Measurements from ENCODE around the gene OLFML3. TPM values are rescaled to one million over a fixed set of nuclear protein-coding genes. Genes with fewer than 3 reads are reported as not detected.

OLFML3 gene, protein sequence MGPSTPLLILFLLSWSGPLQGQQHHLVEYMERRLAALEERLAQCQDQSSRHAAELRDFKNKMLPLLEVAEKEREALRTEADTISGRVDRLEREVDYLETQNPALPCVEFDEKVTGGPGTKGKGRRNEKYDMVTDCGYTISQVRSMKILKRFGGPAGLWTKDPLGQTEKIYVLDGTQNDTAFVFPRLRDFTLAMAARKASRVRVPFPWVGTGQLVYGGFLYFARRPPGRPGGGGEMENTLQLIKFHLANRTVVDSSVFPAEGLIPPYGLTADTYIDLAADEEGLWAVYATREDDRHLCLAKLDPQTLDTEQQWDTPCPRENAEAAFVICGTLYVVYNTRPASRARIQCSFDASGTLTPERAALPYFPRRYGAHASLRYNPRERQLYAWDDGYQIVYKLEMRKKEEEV
- total RNA-seq (under 1 TPM; 0.42 to 0.70 TPM), polyA plus RNA-seq (not detected)

DNA sequence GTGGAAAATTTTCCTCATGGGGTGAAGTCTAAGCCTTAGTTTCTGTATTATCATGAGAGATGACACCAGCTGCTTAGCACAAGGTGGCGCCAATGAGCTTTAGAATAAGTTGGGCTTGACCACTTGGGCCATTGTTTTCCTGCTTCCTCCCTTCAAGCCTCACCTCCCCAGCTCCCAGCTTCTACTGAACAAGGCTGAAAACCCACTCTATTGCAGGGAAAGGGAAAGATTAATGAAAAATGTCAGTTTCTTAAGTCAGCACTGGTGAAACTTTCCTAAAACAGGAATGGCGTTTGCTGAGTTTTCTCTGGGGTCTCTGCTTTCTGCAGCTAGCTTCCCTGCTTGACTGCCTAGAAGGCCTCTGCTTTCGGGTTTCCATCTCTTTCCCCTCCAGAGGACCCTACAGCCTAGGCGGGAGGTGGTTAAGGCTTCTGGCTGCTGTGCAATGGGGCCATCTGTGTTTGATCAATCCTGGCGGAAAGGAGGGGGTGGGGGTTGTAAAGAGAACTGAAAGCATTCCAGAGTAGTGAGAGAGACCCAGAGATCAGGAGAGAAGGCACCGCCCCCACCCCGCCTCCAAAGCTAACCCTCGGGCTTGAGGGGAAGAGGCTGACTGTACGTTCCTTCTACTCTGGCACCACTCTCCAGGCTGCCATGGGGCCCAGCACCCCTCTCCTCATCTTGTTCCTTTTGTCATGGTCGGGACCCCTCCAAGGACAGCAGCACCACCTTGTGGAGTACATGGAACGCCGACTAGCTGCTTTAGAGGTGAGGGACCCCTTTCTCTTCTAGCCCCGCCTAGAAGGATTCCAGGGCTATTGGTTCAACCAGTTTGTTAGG lies at the start of gene OLFML3:
TSS of gene OLFML3 (plus strand) at position 612 of the 840 bp plus-strand sequence. CDS start at position 655, 43 bp downstream.
- intact Hi-C loops (cut with micrococcal nuclease), result loop anchor here (1.0 to 5.0 kb wide), 5 partner anchors 144 to 578 kb away; no protein-coding TSS in a partner anchor
- POLR2A ChIA-PET (ENCODE audit: partially characterized antibody), result interaction anchor here (1.0 kb wide), 1 partner anchor 49 kb away, joined by 3 read pairs; no protein-coding TSS in a partner anchor
- peak within 1 kb of the TSS in 5 of 7 donors; percentile 30 to 67 (median 50) for H3K27ac Mint-ChIP-seq
- H3K36me3 Mint-ChIP-seq, result peaks cover 3 to 27% of the 10 kb centered on the region in 2 donors
- H3K27me3 Mint-ChIP-seq, result no peaks in the 10 kb centered on the region
- Histone ChIP-seq H3K4me1 (ENCODE audit: insufficient read depth, low read length) (no peaks in the 10 kb centered on the region), H3K27ac (ENCODE audit: low read depth, low read length) (no peak within 1 kb of the TSS), H3K27me3 (ENCODE audit: insufficient read depth, low read length) (no peaks in the 10 kb centered on the region), H3K9me3 (ENCODE audit: control insufficient read depth in 1 of 2, low read length in 2 of 2) (no peaks in the 10 kb centered on the region), H3K4me3 (ENCODE audit: low read length in 2 of 2) (no peak within 1 kb of the TSS), H3K36me3 (ENCODE audit: insufficient read depth, low read length) (peaks cover 7% of the 10 kb centered on the region)
- H3K4me1 Mint-ChIP-seq, result peaks cover 11 to 41% (median 27%) of the 10 kb centered on the region in 4 donors
- CTCF ChIA-PET (ENCODE audit: partially characterized antibody), result interaction anchor here (0.8 to 2.3 kb wide), 13 partner anchors 9 to 848 kb away, joined by 3 to 16 read pairs (median 3); partner anchors contain the start of gene AP4B1
- H3K4me3 Mint-ChIP-seq, result peak within 1 kb of the TSS in 1 of 8 donors; percentile 17
- DNase-seq, result peak in 3 of 5 donors; percentile 17 to 27 (median 22)
- no peaks in the 10 kb centered on the region for H3K9me3 Mint-ChIP-seq

DNA sequence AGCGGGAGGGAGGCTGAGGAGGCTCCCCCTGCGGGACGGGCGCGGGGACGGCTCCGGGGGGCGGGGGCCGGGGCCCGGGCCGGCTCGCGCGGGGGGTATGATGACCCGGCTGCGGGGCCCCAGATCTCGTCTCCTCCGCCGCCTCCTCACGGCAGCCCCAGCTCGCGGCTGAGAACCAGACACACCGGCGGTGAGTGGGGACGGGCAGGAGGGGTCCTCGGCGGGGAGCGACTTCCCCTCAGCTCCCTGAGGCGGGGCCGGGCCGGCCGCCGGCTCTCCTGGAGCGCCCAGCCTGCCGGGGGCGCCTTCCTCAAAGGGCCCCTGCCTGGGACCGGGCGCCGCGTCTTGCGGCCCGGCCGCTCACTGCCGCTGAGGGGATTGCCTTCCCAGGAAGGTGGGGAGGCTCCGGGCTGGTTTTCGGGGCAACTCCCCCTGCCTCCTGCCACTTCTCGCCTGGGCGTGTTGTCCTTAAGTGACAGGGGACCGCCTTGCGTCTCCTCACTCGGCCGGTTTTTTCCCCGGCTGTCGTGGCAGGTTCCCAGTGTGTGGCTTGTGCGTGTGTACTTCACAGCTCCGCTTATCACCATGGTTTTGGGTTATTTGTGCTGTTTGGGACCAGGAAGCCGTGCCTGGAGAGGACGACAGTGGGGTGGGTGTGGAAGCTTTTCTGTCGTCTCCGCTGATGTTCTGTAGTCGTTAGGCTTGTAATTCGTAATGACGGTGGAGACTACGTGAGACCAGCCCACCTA lies 49.4 kb upstream of the OLFML3 start:
- H3K27ac ChIP-seq (ENCODE audit: low read depth, low read length), result peak overlapping the region; percentile 97
- H3K27me3 ChIP-seq (ENCODE audit: insufficient read depth, low read length), result no peaks in the 10 kb centered on the region
- Mint-ChIP-seq H3K27me3 (no peaks in the 10 kb centered on the region), H3K4me3 (peak overlapping the region; percentile 89 to 99 (median 94)), H3K9me3 (peaks cover 0 to 3% (median 0%) of the 10 kb centered on the region in 8 donors), H3K36me3 (peaks cover 0 to 22% of the 10 kb centered on the region in 2 donors), H3K27ac (peak overlapping the region; percentile 97 to 100 (median 99)), H3K4me1 (peaks cover 39 to 64% (median 51%) of the 10 kb centered on the region in 4 donors)
- H3K9me3 ChIP-seq (ENCODE audit: control insufficient read depth in 1 of 2, low read length in 2 of 2), result no peaks in the 10 kb centered on the region
- peak; percentile 79 to 97 (median 87) for DNase-seq
- no peaks in the 10 kb centered on the region for H3K36me3 ChIP-seq (ENCODE audit: insufficient read depth, low read length)
- intact Hi-C loops (cut with micrococcal nuclease), result loop anchor here (1.0 to 2.0 kb wide), 7 partner anchors 25 to 857 kb away; partner anchors contain the start of genes BCAS2, DCLRE1B, LRIG2 and PTPN22
- H3K4me3 ChIP-seq (ENCODE audit: low read length in 2 of 2), result peak overlapping the region; percentile 50 to 98
- CTCF ChIA-PET (ENCODE audit: partially characterized antibody), result interaction anchor here (0.9 to 8.3 kb wide), 20 partner anchors 10 to 118 kb away, joined by 3 to 103 read pairs (median 8); partner anchors contain the start of genes AP4B1, DCLRE1B and RSBN1
- POLR2A ChIA-PET (ENCODE audit: partially characterized antibody), result interaction anchor here (0.5 to 9.3 kb wide), 44 partner anchors 9 to 1311 kb away, joined by 3 to 277 read pairs (median 6); partner anchors contain the start of genes AP4B1, CAPZA1, CSDE1 and DCLRE1B
- H3K4me1 ChIP-seq (ENCODE audit: insufficient read depth, low read length), result peaks cover 50% of the 10 kb centered on the region

DNA sequence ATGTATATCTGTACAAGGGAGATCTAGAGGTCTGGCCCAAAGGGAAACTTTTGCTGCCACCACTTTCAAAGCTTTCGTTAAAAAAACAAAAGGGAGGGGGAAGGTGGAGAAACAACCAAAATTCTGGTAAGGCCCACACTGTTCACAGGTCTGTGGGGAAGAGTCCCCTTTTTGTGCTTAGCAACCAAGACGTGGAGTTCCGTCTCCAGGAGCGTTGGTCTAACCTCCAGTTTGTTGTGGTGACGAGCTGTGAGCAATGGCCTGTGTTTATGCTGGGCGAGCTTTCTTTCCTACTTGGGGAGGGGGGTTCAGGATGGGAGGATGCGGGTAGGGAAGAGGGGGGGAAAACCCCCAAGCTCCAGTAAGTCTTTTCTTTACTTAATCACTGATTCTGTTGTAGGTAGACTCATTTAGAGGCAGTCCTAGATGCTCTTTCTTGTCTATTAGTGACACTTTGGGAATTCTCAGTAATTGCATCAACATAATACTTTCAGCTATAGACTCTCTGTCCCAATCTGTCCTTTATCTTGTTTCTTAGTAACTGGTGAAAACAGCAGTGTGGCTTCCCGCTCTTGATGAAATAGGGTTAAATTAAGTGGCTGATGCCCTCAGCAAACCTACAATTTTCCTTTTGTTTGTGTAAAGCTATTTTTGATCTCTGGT lies 48.6 kb upstream of the OLFML3 start:
- peak overlapping the region; percentile 97 for H3K27ac ChIP-seq (ENCODE audit: low read depth, low read length)
- H3K36me3 Mint-ChIP-seq, result peaks cover 0 to 25% of the 10 kb centered on the region in 2 donors
- H3K4me3 Mint-ChIP-seq, result peak overlapping the region; percentile 89 to 99 (median 94)
- H3K27ac Mint-ChIP-seq, result peak overlapping the region; percentile 97 to 100 (median 99)
- H3K9me3 Mint-ChIP-seq, result peaks cover 0 to 5% (median 0%) of the 10 kb centered on the region in 8 donors
- H3K36me3 ChIP-seq (ENCODE audit: insufficient read depth, low read length), result no peaks in the 10 kb centered on the region
- H3K9me3 ChIP-seq (ENCODE audit: control insufficient read depth in 1 of 2, low read length in 2 of 2), result no peaks in the 10 kb centered on the region
- H3K4me3 ChIP-seq (ENCODE audit: low read length in 2 of 2), result peak overlapping the region; percentile 50 to 98
- H3K4me1 ChIP-seq (ENCODE audit: insufficient read depth, low read length), result peaks cover 57% of the 10 kb centered on the region
- POLR2A ChIA-PET (ENCODE audit: partially characterized antibody), result interaction anchor here (0.6 to 9.3 kb wide), 32 partner anchors 10 to 974 kb away, joined by 3 to 277 read pairs (median 8); partner anchors contain the start of genes AP4B1, CSDE1, DCLRE1B and LRIG2
- CTCF ChIA-PET (ENCODE audit: partially characterized antibody), result interaction anchor here (0.8 to 8.3 kb wide), 20 partner anchors 9 to 858 kb away, joined by 3 to 103 read pairs (median 6); partner anchors contain the start of genes AP4B1, DCLRE1B, LRIG2 and RSBN1
- H3K27me3 ChIP-seq (ENCODE audit: insufficient read depth, low read length), result no peaks in the 10 kb centered on the region
- intact Hi-C loops (cut with micrococcal nuclease), result loop anchor here (1.0 to 2.0 kb wide), 4 partner anchors 10 to 650 kb away; partner anchors contain the start of gene BCAS2
- peak; percentile 82 to 96 (median 85) for DNase-seq
- H3K4me1 Mint-ChIP-seq, result peaks cover 45 to 71% (median 57%) of the 10 kb centered on the region in 4 donors
- H3K27me3 Mint-ChIP-seq, result no peaks in the 10 kb centered on the region

DNA sequence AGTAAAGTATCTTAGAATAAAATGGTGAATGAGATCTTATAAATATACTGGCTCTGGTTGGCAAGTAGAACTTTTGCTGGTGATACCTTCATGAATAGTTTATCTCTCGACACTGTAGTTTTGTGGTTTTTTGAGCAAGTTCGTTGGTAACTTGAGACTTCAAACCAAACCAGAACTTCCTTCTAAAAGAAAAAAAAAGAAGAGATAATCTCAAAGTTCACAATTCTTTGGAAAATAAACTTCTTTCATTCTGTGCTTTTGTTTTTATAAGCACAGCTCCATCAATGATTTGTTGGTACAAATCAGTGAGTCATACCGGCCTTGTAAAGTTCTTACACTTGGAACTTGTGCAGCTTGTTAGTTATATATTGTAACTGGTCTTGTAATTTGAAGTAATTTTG lies 47.8 kb upstream of the OLFML3 start:
- Histone ChIP-seq H3K27ac (ENCODE audit: low read depth, low read length) (peak overlapping the region; percentile 97), H3K4me1 (ENCODE audit: insufficient read depth, low read length) (peaks cover 65% of the 10 kb centered on the region), H3K4me3 (ENCODE audit: low read length in 2 of 2) (peak overlapping the region in 1 of 2 donors; percentile 98), H3K27me3 (ENCODE audit: insufficient read depth, low read length) (no peaks in the 10 kb centered on the region), H3K36me3 (ENCODE audit: insufficient read depth, low read length) (no peaks in the 10 kb centered on the region), H3K9me3 (ENCODE audit: control insufficient read depth in 1 of 2, low read length in 2 of 2) (no peaks in the 10 kb centered on the region)
- Mint-ChIP-seq H3K4me3 (peak overlapping the region; percentile 89 to 99 (median 94)), H3K9me3 (peaks cover 0 to 6% (median 0%) of the 10 kb centered on the region in 8 donors), H3K4me1 (peaks cover 49 to 79% (median 64%) of the 10 kb centered on the region in 4 donors), H3K27ac (peak overlapping the region; percentile 97 to 100 (median 99)), H3K27me3 (no peaks in the 10 kb centered on the region), H3K36me3 (peaks cover 0 to 25% of the 10 kb centered on the region in 2 donors)
- intact Hi-C loops (cut with micrococcal nuclease), result loop anchor here (1.0 to 2.0 kb wide), 4 partner anchors 9 to 649 kb away; partner anchors contain the start of gene BCAS2
- ChIA-PET CTCF (ENCODE audit: partially characterized antibody) (interaction anchor here (0.8 to 8.3 kb wide), 18 partner anchors 9 to 859 kb away, joined by 3 to 103 read pairs (median 4); partner anchors contain the start of genes AP4B1, DCLRE1B, LRIG2 and RSBN1), POLR2A (ENCODE audit: partially characterized antibody) (interaction anchor here (0.6 to 9.3 kb wide), 22 partner anchors 9 to 785 kb away, joined by 3 to 277 read pairs (median 16); partner anchors contain the start of genes AP4B1, DCLRE1B, RSBN1 and TRIM33)
- peak; percentile 58 to 74 (median 67) for DNase-seq

DNA sequence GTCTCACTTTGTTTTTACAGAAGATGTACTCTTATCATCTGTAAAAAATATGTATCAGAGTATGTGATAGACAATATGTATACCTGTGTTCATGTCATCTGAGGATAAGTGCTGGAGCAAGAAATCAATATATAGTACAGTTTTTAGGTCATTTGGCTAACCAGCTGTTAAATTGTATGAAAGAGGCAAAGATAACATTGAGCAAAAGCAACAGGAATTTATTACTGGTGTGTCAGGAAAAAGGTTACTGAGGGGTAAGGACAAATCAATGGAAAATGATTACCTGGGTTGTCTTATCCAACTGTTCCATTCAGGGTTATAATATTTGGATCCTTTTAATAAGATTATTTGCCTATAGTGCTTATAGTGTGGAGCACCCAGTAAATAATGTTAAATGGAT lies 45.3 kb upstream of the OLFML3 start:
- H3K4me3 ChIP-seq (ENCODE audit: low read length in 2 of 2), result no peak overlapping the region
- no peaks in the 10 kb centered on the region for H3K9me3 ChIP-seq (ENCODE audit: control insufficient read depth in 1 of 2, low read length in 2 of 2)
- no peaks in the 10 kb centered on the region for H3K27me3 ChIP-seq (ENCODE audit: insufficient read depth, low read length)
- no peak for DNase-seq
- intact Hi-C loops (cut with micrococcal nuclease), result no loop called here
- peaks cover 83% of the 10 kb centered on the region for H3K4me1 ChIP-seq (ENCODE audit: insufficient read depth, low read length)
- Mint-ChIP-seq H3K27ac (peak overlapping the region; percentile 89 to 100 (median 97)), H3K27me3 (no peaks in the 10 kb centered on the region), H3K9me3 (peaks cover 0 to 7% (median 0%) of the 10 kb centered on the region in 8 donors), H3K36me3 (peaks cover 3 to 25% of the 10 kb centered on the region in 2 donors), H3K4me3 (peak overlapping the region; percentile 64 to 99 (median 93)), H3K4me1 (peaks cover 53 to 89% (median 71%) of the 10 kb centered on the region in 4 donors)
- H3K36me3 ChIP-seq (ENCODE audit: insufficient read depth, low read length), result no peaks in the 10 kb centered on the region
- H3K27ac ChIP-seq (ENCODE audit: low read depth, low read length), result peak overlapping the region; percentile 97
- POLR2A ChIA-PET (ENCODE audit: partially characterized antibody), result interaction anchor here (1.3 to 9.1 kb wide), 4 partner anchors 10 to 34 kb away, joined by 3 to 120 read pairs (median 4); no protein-coding TSS in a partner anchor
- CTCF ChIA-PET (ENCODE audit: partially characterized antibody), result interaction anchor here (1.0 to 8.3 kb wide), 3 partner anchors 10 to 29 kb away, joined by 3 to 98 read pairs (median 5); no protein-coding TSS in a partner anchor
